Gastroesophageal sphincter (tissue), 3 donors: Measurements from ENCODE around the gene DCXR.

Experiments used
- CTCF ChIP-seq, 4 experiments: fragments of 200-600 bp in 2 of 4; fragments of 450-650 bp in 2 of 4; sonication (generic) in 1 of 4; IDR thresholded peaks; one replicate each; pipeline ENCODE4 v1.5.1; 2017 to 2019; ENCODE audit warnings: antibody characterized with exemption in 4 of 4, mild to moderate bottlenecking in 2 of 4, moderate library complexity in 2 of 4
- EP300 ChIP-seq: sonication (generic); formaldehyde crosslinking; IDR thresholded peaks from one replicate; pipeline ENCODE4 v1.6.1; 2017; ENCODE audit warnings: antibody characterized with exemption, mild to moderate bottlenecking
- POLR2A ChIP-seq, 2 donors: fragments of 450-650 bp; IDR thresholded peaks; one replicate each; pipeline ENCODE4 v1.6.1; 2017; ENCODE audit warnings: antibody characterized with exemption in 2 of 2, mild to moderate bottlenecking in 2 of 2, moderate library complexity in 1 of 2
- POLR2AphosphoS5 ChIP-seq: sonication (generic); formaldehyde crosslinking; IDR thresholded peaks from one replicate; pipeline ENCODE4 v1.6.1; 2017; ENCODE audit warnings: antibody characterized with exemption

GRCh38 chr17:82085931-82086764 lies 48.7 kb upstream of the DCXR start:
- no peak for TF ChIP-seq POLR2A (IDR thresholded peaks at IDR 0.05)
- TF ChIP-seq CTCF (IDR thresholded peaks at IDR 0.05): no peak
- TF ChIP-seq EP300: no peak
- TF ChIP-seq POLR2AphosphoS5: no peak
